IMR-90 (cell line): ENCODE data around the gene AHCYL2. TPM values are rescaled to one million over a fixed set of nuclear protein-coding genes. Genes with fewer than 3 reads are reported as not detected.

ENCODE experiments used
- ATAC-seq: fragments of 200-7000 bp; cut with Tn5 transposase; 2 replicates; pipeline ENCODE4 v1.9.1; 2020; ENCODE audit warnings: low read depth, mild to moderate bottlenecking, moderate library complexity
- BruUV-seq: library from RNA; stranded (reverse); fragments of 400-500 nt; replicated peaks from 2 replicates; lab custom pipeline; 2021; lab: Mats Ljungman, UMichigan
- CTCF ChIA-PET: fragments of 300-600 bp; formaldehyde crosslinking; extraction: SDS; loops from one replicate; lab custom pipeline; 2021; ENCODE audit warnings: antibody characterized with exemption; lab: Yijun Ruan, JAX
- POLR2A ChIA-PET: fragments of 300-600 bp; sonication (Branson Sonifier 250); formaldehyde crosslinking; loops from one replicate; lab custom pipeline; 2022; ENCODE audit warnings: antibody characterized with exemption; ENCODE audit not compliant: unreplicated experiment; lab: Charles Lee
- DNase-seq: peaks from one replicate; pipeline ENCODE4 v3.0.0; 2013
- H2AFZ ChIP-seq: replicated peaks from 2 replicates; pipeline ENCODE3; 2013; ENCODE audit warnings: low read length, mild to moderate bottlenecking; ENCODE audit not compliant: poor library complexity
- H2AK5ac ChIP-seq: 2 replicates; pipeline ENCODE4 v1.6.1; 2013; ENCODE audit warnings: low read depth, low read length, inconsistent platforms
- H2AK9ac ChIP-seq: replicated peaks from 2 replicates; pipeline ENCODE3; 2013; ENCODE audit warnings: mild to moderate bottlenecking, low read depth, low read length, moderate library complexity; ENCODE audit not compliant: poor library complexity
- H2BK120ac ChIP-seq: 2 replicates; pipeline ENCODE4 v1.6.1; 2013; ENCODE audit warnings: low read depth, low read length, inconsistent platforms
- H2BK15ac ChIP-seq: 3 replicates; pipeline ENCODE4 v1.6.1; 2013; ENCODE audit warnings: low read depth, low read length, inconsistent platforms
- H2BK20ac ChIP-seq: 2 replicates; pipeline ENCODE4 v1.6.1; 2013; ENCODE audit warnings: low read depth, mild to moderate bottlenecking, inconsistent platforms, low read length, moderate library complexity
- H2BK5ac ChIP-seq: 2 replicates; pipeline ENCODE4 v1.6.1; 2013; ENCODE audit warnings: mild to moderate bottlenecking, low read depth, low read length, inconsistent platforms; ENCODE audit not compliant: poor library complexity, severe bottlenecking
- H3K14ac ChIP-seq: replicated peaks from 2 replicates; pipeline ENCODE4 v1.6.1; 2013; ENCODE audit warnings: low read depth, low read length, inconsistent platforms
- H3K18ac ChIP-seq: 2 replicates; pipeline ENCODE4 v1.6.1; 2013; ENCODE audit warnings: low read depth, low read length, control low read depth
- H3K23ac ChIP-seq: 2 replicates; pipeline ENCODE4 v1.6.1; 2013; ENCODE audit warnings: low read depth, low read length, inconsistent platforms
- H3K27ac ChIP-seq: 2 replicates; pipeline ENCODE4 v1.5.1; 2013; ENCODE audit warnings: mild to moderate bottlenecking, control low read depth, low read length; ENCODE audit not compliant: insufficient read depth
- H3K27me3 ChIP-seq: 2 replicates; pipeline ENCODE4 v1.6.1; 2013; ENCODE audit warnings: low read length; ENCODE audit not compliant: control insufficient read depth, insufficient read depth
- H3K36me3 ChIP-seq: 2 replicates; pipeline ENCODE4 v1.6.1; 2013; ENCODE audit warnings: low read length, mixed read lengths; ENCODE audit not compliant: control insufficient read depth, insufficient read depth
- H3K4ac ChIP-seq: 2 replicates; pipeline ENCODE4 v1.6.1; 2013; ENCODE audit warnings: low read depth, low read length, inconsistent platforms
- H3K4me1 ChIP-seq: 2 replicates; pipeline ENCODE4 v1.6.1; 2013; ENCODE audit warnings: low read length, mixed read lengths; ENCODE audit not compliant: control insufficient read depth, insufficient read depth
- H3K4me2 ChIP-seq: 2 replicates; pipeline ENCODE4 v1.6.1; 2013; ENCODE audit warnings: low read depth, mild to moderate bottlenecking, control low read depth, low read length, moderate library complexity
- H3K4me3 ChIP-seq: 2 replicates; pipeline ENCODE4 v1.5.1; 2013; ENCODE audit warnings: low read depth, mild to moderate bottlenecking, control low read depth, low read length, moderate library complexity; ENCODE audit not compliant: insufficient read depth
- H3K56ac ChIP-seq: 2 replicates; pipeline ENCODE4 v1.6.1; 2013; ENCODE audit warnings: low read length, inconsistent platforms; ENCODE audit not compliant: insufficient read depth; ENCODE audit errors: extremely low read depth
- H3K79me1 ChIP-seq, 2 experiments: 2 replicates each; pipeline ENCODE4 v1.6.1; 2013; ENCODE audit warnings: low read length in 2 of 2, inconsistent platforms in 1 of 2, low read depth in 1 of 2
- H3K9ac ChIP-seq: 2 replicates; pipeline ENCODE4 v1.6.1; 2013; ENCODE audit warnings: low read depth, low read length, control low read depth
- H3K9me1 ChIP-seq: 2 replicates; pipeline ENCODE4 v1.6.1; 2013; ENCODE audit warnings: low read length, inconsistent platforms; ENCODE audit not compliant: insufficient read depth
- H3K9me3 ChIP-seq: 2 replicates; pipeline ENCODE4 v1.6.1; 2013; ENCODE audit warnings: low read length; ENCODE audit not compliant: control insufficient read depth, insufficient read depth
- H4K20me1 ChIP-seq: 2 replicates; pipeline ENCODE4 v1.6.1; 2013; ENCODE audit warnings: low read length, inconsistent platforms; ENCODE audit not compliant: insufficient read depth
- H4K5ac ChIP-seq: 2 replicates; pipeline ENCODE4 v1.6.1; 2013; ENCODE audit warnings: mild to moderate bottlenecking, low read depth, low read length, control low read depth
- H4K8ac ChIP-seq, 2 experiments: 2 replicates each; pipeline ENCODE4 v1.6.1; 2013; ENCODE audit warnings: low read depth in 2 of 2, low read length in 2 of 2, control low read depth in 1 of 2, inconsistent platforms in 1 of 2
- H4K91ac ChIP-seq: 2 replicates; pipeline ENCODE4 v1.6.1; 2013; ENCODE audit warnings: low read depth, low read length, inconsistent platforms; ENCODE audit not compliant: insufficient read depth
- BHLHE40 ChIP-seq: fragments of 150-350 bp; IDR thresholded peaks from 2 replicates; pipeline ENCODE4 v1.6.1; 2016; ENCODE audit warnings: mild to moderate bottlenecking, low read depth, low read length
- CEBPB ChIP-seq: IDR thresholded peaks from 2 replicates; pipeline ENCODE4 v1.6.1; 2012; ENCODE audit warnings: low read depth, low read length, improper control_type of control experiment
- CHD1 ChIP-seq: IDR thresholded peaks from 2 replicates; pipeline ENCODE4 v1.6.1; 2012; ENCODE audit warnings: low read depth, low read length, improper control_type of control experiment
- MAFK ChIP-seq: IDR thresholded peaks from 2 replicates; pipeline ENCODE4 v1.6.1; 2012; ENCODE audit warnings: low read depth, low read length, improper control_type of control experiment
- MAZ ChIP-seq: IDR thresholded peaks from 2 replicates; pipeline ENCODE4 v1.6.1; 2012; ENCODE audit warnings: low read depth, mild to moderate bottlenecking, low read length, improper control_type of control experiment, moderate library complexity, borderline replicate concordance
- MXI1 ChIP-seq: IDR thresholded peaks from 2 replicates; pipeline ENCODE4 v1.6.1; 2012; ENCODE audit warnings: low read depth, mild to moderate bottlenecking, low read length, moderate library complexity, borderline replicate concordance
- NFE2L2 ChIP-seq: fragments of 150-350 bp; IDR thresholded peaks from 2 replicates; pipeline ENCODE4 v1.6.1; 2016; ENCODE audit warnings: low read depth, mild to moderate bottlenecking, low read length
- POLR2A ChIP-seq: IDR thresholded peaks from 2 replicates; pipeline ENCODE4 v1.6.1; 2012; ENCODE audit warnings: mild to moderate bottlenecking, low read depth, low read length
- RAD21 ChIP-seq: IDR thresholded peaks from 2 replicates; pipeline ENCODE4 v1.6.1; 2012; ENCODE audit warnings: low read length, improper control_type of control experiment
- RCOR1 ChIP-seq: IDR thresholded peaks from 2 replicates; pipeline ENCODE4 v1.6.1; 2012; ENCODE audit warnings: mild to moderate bottlenecking, low read length, improper control_type of control experiment; ENCODE audit not compliant: insufficient replicate concordance
- RFX5 ChIP-seq: IDR thresholded peaks from 2 replicates; pipeline ENCODE4 v1.8.0; 2012; ENCODE audit warnings: low read depth, mild to moderate bottlenecking, low read length, moderate library complexity
- SMC3 ChIP-seq: fragments of 150-350 bp; IDR thresholded peaks from 2 replicates; pipeline ENCODE4 v1.6.1; 2016; ENCODE audit warnings: low read depth, mild to moderate bottlenecking, antibody characterized with exemption, low read length, moderate library complexity
- WGBS, 2 experiments: methylation state at CpG; one replicate each; pipeline versions ENCODE4 v1.1.5 to v1.1.7; 2013; ENCODE audit warnings: missing lambda C conversion rate in 2 of 2; ENCODE audit not compliant: insufficient read length in 1 of 2; ENCODE audit errors: extremely low coverage in 2 of 2; 5-methylcytosine and 5-hydroxymethylcytosine counted together
- dilution Hi-C: fragments of 300-500 bp; cut with HindIII; formaldehyde crosslinking; loops from one replicate; pipeline ENCODE4 v1.14.3; 2018; ENCODE audit warnings: low sequenced_read_pairs; ENCODE audit not compliant: unreplicated experiment
- in situ Hi-C: fragments of 300-500 bp; cut with MboI; formaldehyde crosslinking; loops from 3 replicates; pipeline ENCODE4 v1.14.3; 2019; ENCODE audit warnings: low sequenced_read_pairs, inconsistent platforms, mixed read lengths
- intact Hi-C: fragments of 100-400 bp; cut with micrococcal nuclease; formaldehyde crosslinking; loops from 2 replicates; pipeline ENCODE4 v1.10.0; 2022
- polyA plus RNA-seq, 3 experiments: library from polyadenylated mRNA; depleted of rRNA; stranded (reverse); fragments of >200 nt; gene quantifications; 2 replicates each; pipeline ENCODE4 v1.2.3, GENCODE V29; 2012; ENCODE audit warnings: low replicate concordance in 1 of 3
- total RNA-seq: library from RNA; depleted of rRNA; stranded (reverse); fragments of >200 nt; gene quantifications from 2 replicates; pipeline ENCODE4 v1.2.3, GENCODE V29; 2012
- TF ChIP-seq, protein P1 (sequence below): fragments of 150-350 bp; IDR thresholded peaks from 2 replicates; pipeline ENCODE4 v1.6.1; 2016; ENCODE audit warnings: low read depth, mild to moderate bottlenecking, low read length, moderate library complexity, borderline replicate concordance
- TF ChIP-seq, protein P2 (sequence below): conservative IDR thresholded peaks from 2 replicates; pipeline ENCODE4 v1.5.1; 2012; ENCODE audit warnings: mild to moderate bottlenecking, low read depth, low read length, improper control_type of control experiment
- TF ChIP-seq, protein P3 (sequence below): fragments of 150-350 bp; IDR thresholded peaks from 2 replicates; pipeline ENCODE4 v1.6.1; 2017; ENCODE audit warnings: mild to moderate bottlenecking, antibody characterized with exemption, low read length, low read depth

AHCYL2 gene
- total and polyA plus RNA-seq, 2 of the 4 experiments (the other 2 are of a cell fraction) = 5.7 to 7.6 TPM

DNA sequence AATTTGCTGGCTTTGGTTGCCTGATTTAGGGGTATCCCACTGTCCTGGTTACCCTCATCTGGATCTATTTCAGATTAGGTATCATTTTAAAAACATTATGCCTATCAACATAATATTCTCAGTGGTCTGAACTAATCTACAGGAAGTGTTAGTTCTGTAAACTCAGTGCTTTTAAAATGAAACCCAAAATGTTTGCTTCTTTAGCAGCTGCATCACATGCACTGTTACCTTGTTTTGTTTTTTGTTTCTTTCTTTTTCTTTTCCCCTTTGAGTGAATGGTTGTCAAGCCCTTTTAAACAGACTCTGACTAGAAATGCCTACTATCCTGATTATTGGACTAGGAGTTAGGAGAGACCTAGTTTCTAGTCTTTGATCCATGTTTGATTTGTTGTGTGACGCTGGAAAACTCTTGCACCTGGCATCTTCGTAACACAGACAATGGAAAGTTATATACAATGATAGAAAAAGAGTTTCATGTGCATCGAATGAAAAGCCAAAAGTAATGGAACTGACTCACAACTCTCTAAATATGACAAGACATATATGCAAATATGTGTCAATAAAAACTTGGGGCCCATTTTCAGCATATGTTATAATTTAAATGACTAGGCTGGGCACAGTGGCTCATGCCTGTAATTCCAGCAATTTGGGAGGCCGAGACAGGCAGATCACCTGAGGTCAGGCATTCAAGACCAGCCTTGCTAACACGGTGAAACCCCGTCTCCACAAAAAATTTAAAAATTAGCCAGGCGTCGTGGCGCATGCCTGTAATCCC, 157.1 kb downstream of the AHCYL2 start:
- H3K9ac ChIP-seq = no peak overlapping the region
- no peak overlapping the region for H4K8ac ChIP-seq
- DNase-seq = no peak
- no peaks in the 10 kb centered on the region for H3K79me1 ChIP-seq
- in situ Hi-C loops (no loop called here), intact Hi-C loops (no loop called here), dilution Hi-C loops (no loop called here)
- H2AK5ac ChIP-seq = no peak overlapping the region
- H2AK9ac ChIP-seq = no peak overlapping the region
- H3K4me2 ChIP-seq = no peak overlapping the region
- ChIA-PET POLR2A (no interaction called here), CTCF (no interaction called here)
- no peak overlapping the region for H3K14ac ChIP-seq
- no peak overlapping the region for H3K23ac ChIP-seq
- no peaks in the 10 kb centered on the region for H4K20me1 ChIP-seq
- no peak for ATAC-seq
- no peaks in the 10 kb centered on the region for H3K9me3 ChIP-seq
- no peak overlapping the region for H2BK15ac ChIP-seq
- H3K18ac ChIP-seq = no peak overlapping the region
- peaks cover 5% of the 10 kb centered on the region; the same call in 1 of the 2 replicates for H3K4me1 ChIP-seq
- no peak overlapping the region for H2BK120ac ChIP-seq
- H2BK5ac ChIP-seq = no peak overlapping the region
- no peak overlapping the region for H4K5ac ChIP-seq
- H3K36me3 ChIP-seq = 0 out of 2 replicates have a peak, but pooled peaks cover 1% of the 10 kb centered on the region
- no peaks in the 10 kb centered on the region for H3K27me3 ChIP-seq
- 0 out of 2 replicates have a peak, but pooled peaks cover 2% of the 10 kb centered on the region for H3K9me1 ChIP-seq
- H3K4me3 ChIP-seq = no peak overlapping the region
- no peak overlapping the region for H4K91ac ChIP-seq
- H3K27ac ChIP-seq = no peak overlapping the region
- H2AFZ ChIP-seq = no peak overlapping the region
- H3K4ac ChIP-seq = no peak overlapping the region
- no peak overlapping the region for H2BK20ac ChIP-seq
- H3K56ac ChIP-seq = no peak overlapping the region
- WGBS, 2 experiments = 80% methylated on average over 1 of the region's 9 CpGs; no CpG with 5 or more reads in 1 of the 2 experiments
- no TSS peak for BruUV-seq
- TF ChIP-seq CHD1 (no peak), CEBPB (no peak), NFE2L2 (no peak), MAFK (no peak), RFX5 (no peak), BHLHE40 (no peak), RCOR1 (no peak), POLR2A (no peak), MAZ (no peak), SMC3 (no peak), MXI1 (no peak), RAD21 (no peak)
- TF ChIP-seq, protein P1, sequence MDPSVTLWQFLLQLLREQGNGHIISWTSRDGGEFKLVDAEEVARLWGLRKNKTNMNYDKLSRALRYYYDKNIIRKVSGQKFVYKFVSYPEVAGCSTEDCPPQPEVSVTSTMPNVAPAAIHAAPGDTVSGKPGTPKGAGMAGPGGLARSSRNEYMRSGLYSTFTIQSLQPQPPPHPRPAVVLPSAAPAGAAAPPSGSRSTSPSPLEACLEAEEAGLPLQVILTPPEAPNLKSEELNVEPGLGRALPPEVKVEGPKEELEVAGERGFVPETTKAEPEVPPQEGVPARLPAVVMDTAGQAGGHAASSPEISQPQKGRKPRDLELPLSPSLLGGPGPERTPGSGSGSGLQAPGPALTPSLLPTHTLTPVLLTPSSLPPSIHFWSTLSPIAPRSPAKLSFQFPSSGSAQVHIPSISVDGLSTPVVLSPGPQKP = no peak
- TF ChIP-seq, protein P2, sequence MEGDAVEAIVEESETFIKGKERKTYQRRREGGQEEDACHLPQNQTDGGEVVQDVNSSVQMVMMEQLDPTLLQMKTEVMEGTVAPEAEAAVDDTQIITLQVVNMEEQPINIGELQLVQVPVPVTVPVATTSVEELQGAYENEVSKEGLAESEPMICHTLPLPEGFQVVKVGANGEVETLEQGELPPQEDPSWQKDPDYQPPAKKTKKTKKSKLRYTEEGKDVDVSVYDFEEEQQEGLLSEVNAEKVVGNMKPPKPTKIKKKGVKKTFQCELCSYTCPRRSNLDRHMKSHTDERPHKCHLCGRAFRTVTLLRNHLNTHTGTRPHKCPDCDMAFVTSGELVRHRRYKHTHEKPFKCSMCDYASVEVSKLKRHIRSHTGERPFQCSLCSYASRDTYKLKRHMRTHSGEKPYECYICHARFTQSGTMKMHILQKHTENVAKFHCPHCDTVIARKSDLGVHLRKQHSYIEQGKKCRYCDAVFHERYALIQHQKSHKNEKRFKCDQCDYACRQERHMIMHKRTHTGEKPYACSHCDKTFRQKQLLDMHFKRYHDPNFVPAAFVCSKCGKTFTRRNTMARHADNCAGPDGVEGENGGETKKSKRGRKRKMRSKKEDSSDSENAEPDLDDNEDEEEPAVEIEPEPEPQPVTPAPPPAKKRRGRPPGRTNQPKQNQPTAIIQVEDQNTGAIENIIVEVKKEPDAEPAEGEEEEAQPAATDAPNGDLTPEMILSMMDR = no peak
- TF ChIP-seq, protein P3, sequence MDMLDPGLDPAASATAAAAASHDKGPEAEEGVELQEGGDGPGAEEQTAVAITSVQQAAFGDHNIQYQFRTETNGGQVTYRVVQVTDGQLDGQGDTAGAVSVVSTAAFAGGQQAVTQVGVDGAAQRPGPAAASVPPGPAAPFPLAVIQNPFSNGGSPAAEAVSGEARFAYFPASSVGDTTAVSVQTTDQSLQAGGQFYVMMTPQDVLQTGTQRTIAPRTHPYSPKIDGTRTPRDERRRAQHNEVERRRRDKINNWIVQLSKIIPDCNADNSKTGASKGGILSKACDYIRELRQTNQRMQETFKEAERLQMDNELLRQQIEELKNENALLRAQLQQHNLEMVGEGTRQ = no peak
